Hepatocyte (in vitro differentiated cells): ENCODE data around the gene C14orf119.
A peak's percentile ranks its signal among the peaks of the same experiment; 100 is the strongest.

Experiments
- CTCF ChIP-seq: fragments of 200-600 bp; sonication (generic); IDR thresholded peaks from 2 replicates; pipeline ENCODE4 v1.5.1; 2016; ENCODE audit warnings: antibody characterized with exemption, mild to moderate bottlenecking; ENCODE audit not compliant: poor library complexity
- EZH2 ChIP-seq: fragments of 200-600 bp; sonication (generic); IDR thresholded peaks from 2 replicates; pipeline ENCODE4 v1.6.1; 2016; ENCODE audit warnings: antibody characterized with exemption, mild to moderate bottlenecking, borderline replicate concordance
- EZH2phosphoT487 ChIP-seq: fragments of 200-600 bp; sonication (generic); IDR thresholded peaks from one replicate; pipeline ENCODE4 v1.6.1; 2018; ENCODE audit warnings: antibody characterized with exemption, mild to moderate bottlenecking, low read depth, moderate library complexity; ENCODE audit not compliant: unreplicated experiment, severe bottlenecking

DNA sequence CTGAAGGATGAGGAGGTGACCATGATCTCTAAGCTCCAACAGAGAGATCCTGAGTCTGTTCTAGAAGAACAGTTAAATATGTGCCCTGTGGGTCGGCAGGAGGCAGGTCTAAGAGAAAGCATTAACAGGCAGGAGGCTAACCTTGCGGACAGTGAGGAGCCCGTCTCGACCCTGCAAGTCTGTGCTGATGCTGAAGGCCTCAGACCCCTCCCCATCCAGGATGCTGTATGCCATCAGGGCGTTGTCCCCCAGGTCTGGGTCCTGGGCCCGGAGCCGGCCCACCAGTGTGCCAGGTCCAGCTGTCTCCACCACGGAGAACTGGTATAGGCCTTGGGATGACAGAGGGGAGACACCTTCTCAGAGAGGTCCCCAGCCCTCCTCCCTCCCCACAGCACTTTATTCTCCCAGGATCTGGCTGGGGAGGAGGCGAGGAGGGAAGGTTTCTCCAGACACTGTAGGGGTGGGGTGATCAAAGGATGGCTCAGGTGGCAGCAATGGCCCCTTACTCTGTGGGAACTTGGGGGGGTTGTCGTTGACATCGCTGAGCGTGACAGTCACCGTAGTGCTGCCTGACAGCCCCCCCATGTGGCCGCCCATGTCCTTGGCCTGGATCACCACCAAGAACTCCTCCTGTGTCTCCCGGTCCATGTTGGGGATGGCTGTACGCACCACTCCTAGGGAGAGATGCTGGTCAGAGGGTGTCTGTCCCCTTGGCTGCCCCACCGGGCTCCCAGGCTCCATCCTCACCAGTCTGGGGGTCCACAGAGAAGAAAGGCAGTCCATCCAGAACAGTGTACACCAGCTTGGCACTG is 41.1 kb upstream of the C14orf119 start:
- no peak for TF ChIP-seq EZH2
- TF ChIP-seq CTCF = peak; percentile 11
- TF ChIP-seq EZH2phosphoT487 = no peak
